Measurements from ENCODE around the gene HSD17B11. TPM values are rescaled to one million over a fixed set of nuclear protein-coding genes. Genes with fewer than 3 reads are reported as not detected.

The HSD17B11 gene
- total RNA-seq, 1 donor from 2014 or later, result 26.2 TPM

DNA sequence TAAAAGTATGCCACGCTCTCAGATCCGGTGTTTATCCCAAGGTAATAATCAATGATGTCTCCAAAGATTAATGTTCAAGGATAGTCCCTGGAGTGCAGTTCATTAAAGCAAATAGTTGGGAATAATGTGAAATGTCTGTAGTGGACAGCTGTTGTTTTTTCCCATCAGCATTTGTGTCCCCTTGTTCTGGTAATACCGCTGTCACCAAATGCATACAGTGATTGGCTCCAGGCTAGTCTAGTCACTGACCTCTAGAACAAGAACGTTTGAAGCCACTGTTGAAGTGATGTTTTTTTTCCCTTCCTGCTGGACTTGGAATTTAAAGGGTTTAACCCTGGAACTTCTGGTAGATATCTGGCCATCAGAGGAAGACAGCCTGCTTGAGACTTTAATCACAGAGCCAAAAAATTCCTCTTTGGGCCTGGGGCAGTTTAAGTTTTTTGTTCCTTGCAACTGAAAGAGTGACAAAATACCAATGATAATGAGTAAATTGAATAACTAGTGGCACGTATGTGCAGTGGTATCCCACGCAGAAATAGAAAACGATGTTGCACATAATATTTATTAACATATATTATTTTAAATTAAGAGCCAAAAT lies 30.6 kb downstream of the HSD17B11 start:
- Mint-ChIP-seq H3K4me1 (no peaks in the 10 kb centered on the region), H3K4me3 (no peak overlapping the region), H3K27ac (no peak overlapping the region), H3K27me3 (no peaks in the 10 kb centered on the region), H3K9me3 (no peaks in the 10 kb centered on the region), H3K36me3 (ENCODE audit: low read depth) (peaks cover 67% of the 10 kb centered on the region)
- CTCF ChIA-PET, result no interaction called here
- intact Hi-C loops (cut with micrococcal nuclease), result no loop called here
- no peak for ATAC-seq (ENCODE audit: low read depth)
- POLR2A ChIA-PET, result no interaction called here
- DNase-seq, result no peak
- TF ChIP-seq, protein P1, sequence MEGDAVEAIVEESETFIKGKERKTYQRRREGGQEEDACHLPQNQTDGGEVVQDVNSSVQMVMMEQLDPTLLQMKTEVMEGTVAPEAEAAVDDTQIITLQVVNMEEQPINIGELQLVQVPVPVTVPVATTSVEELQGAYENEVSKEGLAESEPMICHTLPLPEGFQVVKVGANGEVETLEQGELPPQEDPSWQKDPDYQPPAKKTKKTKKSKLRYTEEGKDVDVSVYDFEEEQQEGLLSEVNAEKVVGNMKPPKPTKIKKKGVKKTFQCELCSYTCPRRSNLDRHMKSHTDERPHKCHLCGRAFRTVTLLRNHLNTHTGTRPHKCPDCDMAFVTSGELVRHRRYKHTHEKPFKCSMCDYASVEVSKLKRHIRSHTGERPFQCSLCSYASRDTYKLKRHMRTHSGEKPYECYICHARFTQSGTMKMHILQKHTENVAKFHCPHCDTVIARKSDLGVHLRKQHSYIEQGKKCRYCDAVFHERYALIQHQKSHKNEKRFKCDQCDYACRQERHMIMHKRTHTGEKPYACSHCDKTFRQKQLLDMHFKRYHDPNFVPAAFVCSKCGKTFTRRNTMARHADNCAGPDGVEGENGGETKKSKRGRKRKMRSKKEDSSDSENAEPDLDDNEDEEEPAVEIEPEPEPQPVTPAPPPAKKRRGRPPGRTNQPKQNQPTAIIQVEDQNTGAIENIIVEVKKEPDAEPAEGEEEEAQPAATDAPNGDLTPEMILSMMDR (IDR thresholded peaks at IDR 0.05), result no peak

DNA sequence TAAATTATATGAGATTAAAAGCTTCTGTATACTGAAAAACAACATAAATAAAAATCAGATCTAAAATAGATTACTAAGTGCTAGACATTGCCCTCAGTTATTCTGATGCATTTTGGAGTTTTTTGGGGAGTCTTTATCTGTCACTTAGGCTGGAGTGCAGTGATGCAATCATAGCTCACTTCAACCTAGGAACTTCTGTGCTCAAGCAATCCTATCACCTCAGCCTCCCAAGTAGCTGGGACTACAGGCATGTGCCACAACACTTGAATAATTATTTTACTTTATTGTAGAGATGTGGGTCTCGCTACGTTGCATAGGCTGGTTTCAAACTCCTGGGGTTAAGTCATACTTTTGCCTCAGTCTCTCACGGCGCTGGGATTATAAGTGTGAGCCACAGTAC lies 31.7 kb downstream of the HSD17B11 start:
- Mint-ChIP-seq H3K9me3 (no peaks in the 10 kb centered on the region), H3K4me3 (no peak overlapping the region), H3K36me3 (ENCODE audit: low read depth) (peaks cover 68% of the 10 kb centered on the region), H3K27me3 (no peaks in the 10 kb centered on the region), H3K27ac (no peak overlapping the region), H3K4me1 (no peaks in the 10 kb centered on the region)
- TF ChIP-seq, protein P1 (IDR thresholded peaks at IDR 0.05), result no peak
- ATAC-seq (ENCODE audit: low read depth) (no peak), DNase-seq (no peak)
- CTCF ChIA-PET, result interaction anchor here (1.3 to 2.7 kb wide), 2 partner anchors 16 to 109 kb away, joined by 3 to 9 read pairs; no protein-coding TSS in a partner anchor
- POLR2A ChIA-PET, result no interaction called here
- intact Hi-C loops (cut with micrococcal nuclease), result no loop called here

DNA sequence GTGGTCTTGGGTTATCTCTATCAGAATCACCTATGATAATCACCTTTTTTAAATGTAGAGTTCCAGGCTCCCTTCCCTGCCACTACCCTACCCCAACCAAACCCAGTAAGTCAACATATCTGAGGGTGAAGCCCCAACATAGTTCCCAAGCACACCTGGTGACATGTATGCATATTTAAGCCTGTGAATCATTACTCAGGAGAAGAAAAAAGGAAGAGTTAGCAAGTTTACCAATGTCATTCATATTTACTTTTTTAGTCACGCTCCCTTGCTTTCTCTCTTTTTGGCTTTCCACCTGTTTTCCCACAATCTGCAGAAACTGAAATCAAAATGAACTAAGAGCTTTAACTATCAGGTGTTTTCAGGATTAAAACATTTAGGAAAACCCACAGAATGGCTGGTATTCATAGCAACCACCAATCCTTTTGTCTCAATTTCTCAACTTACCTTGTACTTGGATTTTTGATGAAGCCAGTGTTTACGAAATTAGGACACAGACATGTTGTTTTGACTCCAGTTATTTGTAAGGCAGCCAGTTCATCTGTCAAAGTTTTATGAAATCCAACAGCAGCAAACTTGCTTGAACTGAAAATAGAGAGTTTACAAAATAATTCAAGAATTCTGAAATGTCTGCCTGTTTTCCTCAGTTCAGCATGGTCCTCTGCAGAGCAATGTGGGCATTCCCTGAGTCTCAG lies 34.0 kb downstream of the HSD17B11 start:
- intact Hi-C loops (cut with micrococcal nuclease), result no loop called here
- H3K4me1 Mint-ChIP-seq, result no peaks in the 10 kb centered on the region
- peaks cover 60% of the 10 kb centered on the region for H3K36me3 Mint-ChIP-seq (ENCODE audit: low read depth)
- ChIA-PET CTCF (interaction anchor here (1.0 to 2.7 kb wide), 2 partner anchors 17 to 19 kb away, joined by 3 to 9 read pairs; no protein-coding TSS in a partner anchor), POLR2A (no interaction called here)
- H3K9me3 Mint-ChIP-seq, result no peaks in the 10 kb centered on the region
- ATAC-seq (ENCODE audit: low read depth) (no peak), DNase-seq (no peak)
- H3K4me3 Mint-ChIP-seq, result no peak overlapping the region
- TF ChIP-seq, protein P1 (IDR thresholded peaks at IDR 0.05), result no peak
- H3K27me3 Mint-ChIP-seq, result no peaks in the 10 kb centered on the region
- H3K27ac Mint-ChIP-seq, result no peak overlapping the region

DNA sequence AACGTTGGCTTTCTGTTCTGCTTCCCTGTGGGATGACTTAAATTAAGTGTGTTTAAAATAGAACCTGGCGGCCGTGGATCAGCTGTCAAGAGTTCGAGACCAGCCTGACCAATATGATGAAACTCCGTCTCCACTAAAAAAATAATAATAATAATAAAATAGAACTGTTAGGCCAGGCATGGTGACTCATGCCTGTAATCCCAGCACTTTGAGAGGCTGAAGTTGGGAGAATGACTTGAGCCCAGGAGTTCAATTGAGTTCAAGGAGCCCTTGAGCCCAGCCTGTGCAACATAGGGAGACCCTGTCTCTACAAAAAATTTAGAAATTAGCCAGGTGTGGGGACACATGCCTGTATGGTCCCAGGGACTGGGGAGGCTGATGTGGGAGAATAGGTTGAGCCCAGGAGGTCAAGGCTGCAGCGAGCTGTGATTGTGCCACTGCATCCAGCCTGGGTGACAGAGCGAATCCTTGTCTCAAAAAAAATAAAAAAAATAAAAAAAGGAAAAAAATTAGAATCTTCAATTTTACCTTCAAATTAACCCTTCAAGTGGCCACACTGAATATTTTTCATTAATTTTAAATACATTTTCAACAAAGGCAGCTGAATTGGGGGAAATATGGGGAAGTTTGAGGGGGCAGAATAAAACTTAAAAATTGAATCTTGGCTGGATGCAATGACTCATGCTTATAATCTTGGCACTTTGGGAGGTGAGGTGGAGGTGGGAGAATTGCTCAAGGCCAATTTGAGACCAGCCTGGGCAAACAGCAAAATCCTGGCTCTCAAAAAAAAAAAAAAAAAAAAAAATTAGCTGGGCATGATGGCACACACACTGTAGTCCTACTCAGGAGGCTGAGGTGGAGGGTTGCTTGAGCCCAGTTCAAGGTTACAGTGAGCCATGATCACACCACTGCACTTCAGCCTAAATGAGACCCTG lies 36.6 kb downstream of the HSD17B11 start:
- ChIA-PET CTCF (interaction anchor here (0.7 to 2.1 kb wide), 3 partner anchors 9 to 113 kb away, joined by 3 to 7 read pairs (median 3); no protein-coding TSS in a partner anchor), POLR2A (no interaction called here)
- ATAC-seq (ENCODE audit: low read depth) (no peak), DNase-seq (no peak)
- no peak overlapping the region for H3K27ac Mint-ChIP-seq
- intact Hi-C loops (cut with micrococcal nuclease), result no loop called here
- no peak overlapping the region for H3K4me3 Mint-ChIP-seq
- TF ChIP-seq, protein P1 (IDR thresholded peaks at IDR 0.05), result no peak
- peaks cover 44% of the 10 kb centered on the region for H3K36me3 Mint-ChIP-seq (ENCODE audit: low read depth)
- H3K27me3 Mint-ChIP-seq, result no peaks in the 10 kb centered on the region
- H3K9me3 Mint-ChIP-seq, result no peaks in the 10 kb centered on the region
- no peaks in the 10 kb centered on the region for H3K4me1 Mint-ChIP-seq
